ENCODE results near the gene ZCCHC14. TPM values are rescaled to one million over a fixed set of nuclear protein-coding genes. Genes with fewer than 3 reads are reported as not detected.
A peak's percentile ranks its signal among the peaks of the same experiment; 100 is the strongest.

The ZCCHC14 gene
- total and polyA plus RNA-seq, 2 donors (not counting 1 experiment from before 2014, with no cell fraction given) = 0.70 to 4.4 TPM

DNA sequence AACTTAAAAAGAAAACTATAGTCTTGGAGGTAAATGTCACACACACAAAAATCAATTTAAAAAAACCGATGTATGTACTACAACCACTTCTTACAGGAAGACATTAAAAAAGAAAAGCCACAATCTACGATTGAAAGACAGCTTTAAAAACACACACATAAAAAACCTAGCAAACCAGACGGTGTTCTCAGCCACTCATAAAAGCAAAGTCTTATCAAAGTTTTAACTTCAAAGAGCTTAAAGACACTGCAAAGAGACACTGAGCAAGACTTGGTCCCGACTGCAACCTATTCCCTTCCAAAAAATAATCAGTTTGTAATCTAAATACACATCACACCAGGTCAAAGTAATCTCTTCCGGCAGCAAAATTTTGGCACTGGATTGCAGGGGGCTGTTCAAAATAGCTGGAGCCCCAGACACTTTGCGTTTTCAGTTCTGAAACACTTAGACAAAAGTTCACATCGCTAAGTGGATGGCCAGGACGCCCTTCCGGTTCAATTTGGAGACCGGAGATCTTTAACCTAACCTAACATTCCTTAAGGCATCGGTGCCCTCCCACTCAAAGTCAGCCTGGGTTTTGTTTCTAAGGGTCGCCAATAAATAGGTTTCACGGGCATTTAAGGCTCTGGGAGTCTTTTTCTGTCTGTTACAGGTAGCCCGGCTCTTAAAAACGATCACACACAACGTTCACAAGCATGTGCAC lies 2.6 kb downstream of the ZCCHC14 start:
- intact Hi-C loops (cut with micrococcal nuclease) = loop anchor here (10.0 kb wide), 1 partner anchor 145 kb away; no protein-coding TSS in a partner anchor
- 41% methylated on average over 16 of the region's 16 CpGs for WGBS (ENCODE audit: insufficient coverage)
- H4K20me1 ChIP-seq (ENCODE audit: control insufficient read depth, insufficient read depth, low read length, poor library complexity, severe bottlenecking) = peaks cover 13% of the 10 kb centered on the region
- Mint-ChIP-seq H3K9me3 (ENCODE audit: insufficient read depth) (no peaks in the 10 kb centered on the region), H3K27ac (no peak overlapping the region), H3K4me1 (peaks cover 24% of the 10 kb centered on the region), H3K27me3 (peaks cover 35% of the 10 kb centered on the region), H3K4me3 (peak overlapping the region; percentile 70)
- H3K27ac ChIP-seq (ENCODE audit: low read length in 2 of 2) = no peak overlapping the region
- H3K27me3 ChIP-seq (replicated peaks in 1 of 4; ENCODE audit: control extremely low read depth in 1 of 4, control insufficient read depth in 3 of 4, insufficient read depth in 4 of 4, low read length in 3 of 4) = peaks cover 0 to 36% (median 15%) of the 10 kb centered on the region in 4 experiments
- no peak overlapping the region for H3K9ac ChIP-seq (ENCODE audit: low read length)
- H3K9me3 ChIP-seq (ENCODE audit: control extremely low read depth in 1 of 3, control insufficient read depth in 2 of 3, insufficient read depth in 1 of 3, low read length in 2 of 3) = peaks cover 0 to 16% (median 0%) of the 10 kb centered on the region in 3 donors
- H3K79me2 ChIP-seq (ENCODE audit: control insufficient read depth, insufficient read depth, low read length) = no peaks in the 10 kb centered on the region
- ChIA-PET CTCF (no interaction called here), POLR2A (no interaction called here)
- H3K36me3 ChIP-seq (replicated peaks in 1 of 2; ENCODE audit: control extremely low read depth in 1 of 2, control insufficient read depth in 1 of 2, extremely low read depth in 1 of 2, insufficient read depth in 2 of 2, low read length in 1 of 2) = no peaks in the 10 kb centered on the region
- no peak overlapping the region for H3K4me3 ChIP-seq (ENCODE audit: control extremely low read depth in 1 of 5, extremely low read depth in 1 of 5, insufficient read depth in 1 of 5, low read depth in 2 of 5, low read length in 4 of 5)
- H3K4me2 ChIP-seq (replicated peaks; ENCODE audit: low read depth, low read length, poor library complexity, severe bottlenecking) = no peak overlapping the region
- TF ChIP-seq, protein P1, sequence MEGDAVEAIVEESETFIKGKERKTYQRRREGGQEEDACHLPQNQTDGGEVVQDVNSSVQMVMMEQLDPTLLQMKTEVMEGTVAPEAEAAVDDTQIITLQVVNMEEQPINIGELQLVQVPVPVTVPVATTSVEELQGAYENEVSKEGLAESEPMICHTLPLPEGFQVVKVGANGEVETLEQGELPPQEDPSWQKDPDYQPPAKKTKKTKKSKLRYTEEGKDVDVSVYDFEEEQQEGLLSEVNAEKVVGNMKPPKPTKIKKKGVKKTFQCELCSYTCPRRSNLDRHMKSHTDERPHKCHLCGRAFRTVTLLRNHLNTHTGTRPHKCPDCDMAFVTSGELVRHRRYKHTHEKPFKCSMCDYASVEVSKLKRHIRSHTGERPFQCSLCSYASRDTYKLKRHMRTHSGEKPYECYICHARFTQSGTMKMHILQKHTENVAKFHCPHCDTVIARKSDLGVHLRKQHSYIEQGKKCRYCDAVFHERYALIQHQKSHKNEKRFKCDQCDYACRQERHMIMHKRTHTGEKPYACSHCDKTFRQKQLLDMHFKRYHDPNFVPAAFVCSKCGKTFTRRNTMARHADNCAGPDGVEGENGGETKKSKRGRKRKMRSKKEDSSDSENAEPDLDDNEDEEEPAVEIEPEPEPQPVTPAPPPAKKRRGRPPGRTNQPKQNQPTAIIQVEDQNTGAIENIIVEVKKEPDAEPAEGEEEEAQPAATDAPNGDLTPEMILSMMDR (IDR thresholded peaks at IDR 0.05) = no peak
- TF ChIP-seq EZH2 (IDR thresholded peaks at IDR 0.05; ENCODE audit: borderline replicate concordance, insufficient read depth, low read depth, low read length, poor library complexity, severe bottlenecking) = no peak
- ATAC-seq (ENCODE audit: low read depth) = no peak
- no peak overlapping the region for H2AFZ ChIP-seq (ENCODE audit: insufficient read depth, low read depth, low read length, poor library complexity, severe bottlenecking)
- H3K4me1 ChIP-seq (ENCODE audit: control insufficient read depth in 2 of 2, insufficient read depth in 2 of 2, low read length in 2 of 2) = peaks cover 11 to 16% of the 10 kb centered on the region in 2 donors
- DNase-seq = no peak

DNA sequence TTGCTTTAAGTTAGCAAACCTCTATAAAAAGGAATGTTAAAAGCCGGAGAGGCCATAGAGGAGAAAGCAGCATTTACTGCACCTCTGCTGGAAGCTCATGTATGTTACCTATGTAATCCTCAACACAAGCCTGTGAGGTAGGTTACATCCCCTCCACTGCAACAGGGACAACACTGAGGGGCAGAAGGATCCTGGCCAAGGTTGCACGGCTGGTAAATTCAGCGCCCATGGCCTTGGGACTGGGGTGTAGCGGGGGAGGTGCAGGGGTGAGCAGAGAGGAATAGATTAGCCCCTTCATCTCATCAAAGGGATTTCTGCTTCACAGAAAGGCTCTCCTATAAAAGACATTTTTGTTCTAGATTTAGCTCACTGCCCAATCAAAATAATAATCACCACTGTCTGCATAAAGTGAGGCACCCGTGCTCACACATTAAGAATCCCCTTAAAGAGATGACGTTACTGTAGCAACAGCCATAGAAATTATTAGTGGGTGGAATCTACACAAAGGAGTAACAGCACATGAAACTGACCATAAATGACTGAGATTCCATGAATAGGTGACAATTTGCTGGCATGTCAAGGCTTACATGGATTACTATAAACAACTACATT lies 3.3 kb downstream of the ZCCHC14 start:
- no peaks in the 10 kb centered on the region for H3K9me3 Mint-ChIP-seq (ENCODE audit: insufficient read depth)
- Histone ChIP-seq H3K27me3 (replicated peaks in 1 of 4; ENCODE audit: control extremely low read depth in 1 of 4, control insufficient read depth in 3 of 4, insufficient read depth in 4 of 4, low read length in 3 of 4) (peaks cover 0 to 34% (median 13%) of the 10 kb centered on the region in 4 experiments), H4K20me1 (ENCODE audit: control insufficient read depth, insufficient read depth, low read length, poor library complexity, severe bottlenecking) (peaks cover 13% of the 10 kb centered on the region), H3K36me3 (replicated peaks in 1 of 2; ENCODE audit: control extremely low read depth in 1 of 2, control insufficient read depth in 1 of 2, extremely low read depth in 1 of 2, insufficient read depth in 2 of 2, low read length in 1 of 2) (no peaks in the 10 kb centered on the region), H3K9me3 (ENCODE audit: control extremely low read depth in 1 of 3, control insufficient read depth in 2 of 3, insufficient read depth in 1 of 3, low read length in 2 of 3) (peaks cover 0 to 16% (median 0%) of the 10 kb centered on the region in 3 donors), H3K79me2 (ENCODE audit: control insufficient read depth, insufficient read depth, low read length) (no peaks in the 10 kb centered on the region), H3K9ac (ENCODE audit: low read length) (no peak overlapping the region), H3K4me1 (ENCODE audit: control insufficient read depth in 2 of 2, insufficient read depth in 2 of 2, low read length in 2 of 2) (peaks cover 11 to 16% of the 10 kb centered on the region in 2 donors), H2AFZ (ENCODE audit: insufficient read depth, low read depth, low read length, poor library complexity, severe bottlenecking) (no peak overlapping the region), H3K4me3 (ENCODE audit: control extremely low read depth in 1 of 5, extremely low read depth in 1 of 5, insufficient read depth in 1 of 5, low read depth in 2 of 5, low read length in 4 of 5) (no peak overlapping the region), H3K27ac (ENCODE audit: low read length in 2 of 2) (no peak overlapping the region), H3K4me2 (replicated peaks; ENCODE audit: low read depth, low read length, poor library complexity, severe bottlenecking) (no peak overlapping the region)
- H3K27me3 Mint-ChIP-seq = peaks cover 34% of the 10 kb centered on the region
- CTCF ChIA-PET = no interaction called here
- intact Hi-C loops (cut with micrococcal nuclease) = loop anchor here (10.0 kb wide), 1 partner anchor 145 kb away; no protein-coding TSS in a partner anchor
- H3K27ac Mint-ChIP-seq = no peak overlapping the region
- WGBS (ENCODE audit: insufficient coverage) = no CpG with 5 or more reads among the region's 6 CpGs
- POLR2A ChIA-PET = no interaction called here
- TF ChIP-seq EZH2 (IDR thresholded peaks at IDR 0.05; ENCODE audit: borderline replicate concordance, insufficient read depth, low read depth, low read length, poor library complexity, severe bottlenecking) = no peak
- TF ChIP-seq, protein P1 (IDR thresholded peaks at IDR 0.05) = no peak
- ATAC-seq (ENCODE audit: low read depth) = no peak
- H3K4me1 Mint-ChIP-seq = peaks cover 24% of the 10 kb centered on the region
- peak overlapping the region; percentile 70 for H3K4me3 Mint-ChIP-seq
- no peak for DNase-seq

Data from B cell (primary cell).